Activated naive CD4-positive, alpha-beta T cell treated with anti-CD3 and anti-CD28 coated beads, Interleukin-2, amount 10 ng/mL, durations not matched to agents 7 days and 5 days (primary cell): ENCODE data around the gene SLC35A4.
A peak's percentile ranks its signal among the peaks of the same experiment; 100 is the strongest.

ENCODE experiments used
- CTCF ChIA-PET: fragments of 350-600 bp; sonication (Branson Sonifier 250); formaldehyde crosslinking; loops from one replicate; lab custom pipeline; 2021; ENCODE audit warnings: antibody characterized with exemption; lab: Charles Lee
- DNase-seq: peaks from one replicate; pipeline ENCODE4 v3.0.0-alpha.2; 2020
- H3K27ac Mint-ChIP-seq: one replicate; pipeline ENCODE4 v1.8.0; 2021; ENCODE audit warnings: mild to moderate bottlenecking, moderate library complexity, mixed read lengths
- H3K27me3 Mint-ChIP-seq: one replicate; pipeline ENCODE4 v1.8.0; 2021; ENCODE audit warnings: mild to moderate bottlenecking, mixed read lengths
- H3K36me3 Mint-ChIP-seq: one replicate; pipeline ENCODE4 v1.8.0; 2021; ENCODE audit warnings: mixed read lengths
- H3K4me1 Mint-ChIP-seq: one replicate; pipeline ENCODE4 v1.8.0; 2021; ENCODE audit warnings: mixed read lengths
- H3K4me3 Mint-ChIP-seq: one replicate; pipeline ENCODE4 v1.8.0; 2021; ENCODE audit warnings: mild to moderate bottlenecking, moderate library complexity, mixed read lengths
- H3K9me3 Mint-ChIP-seq: one replicate; pipeline ENCODE4 v1.8.0; 2021; ENCODE audit warnings: mixed read lengths

SLC35A4 gene

DNA sequence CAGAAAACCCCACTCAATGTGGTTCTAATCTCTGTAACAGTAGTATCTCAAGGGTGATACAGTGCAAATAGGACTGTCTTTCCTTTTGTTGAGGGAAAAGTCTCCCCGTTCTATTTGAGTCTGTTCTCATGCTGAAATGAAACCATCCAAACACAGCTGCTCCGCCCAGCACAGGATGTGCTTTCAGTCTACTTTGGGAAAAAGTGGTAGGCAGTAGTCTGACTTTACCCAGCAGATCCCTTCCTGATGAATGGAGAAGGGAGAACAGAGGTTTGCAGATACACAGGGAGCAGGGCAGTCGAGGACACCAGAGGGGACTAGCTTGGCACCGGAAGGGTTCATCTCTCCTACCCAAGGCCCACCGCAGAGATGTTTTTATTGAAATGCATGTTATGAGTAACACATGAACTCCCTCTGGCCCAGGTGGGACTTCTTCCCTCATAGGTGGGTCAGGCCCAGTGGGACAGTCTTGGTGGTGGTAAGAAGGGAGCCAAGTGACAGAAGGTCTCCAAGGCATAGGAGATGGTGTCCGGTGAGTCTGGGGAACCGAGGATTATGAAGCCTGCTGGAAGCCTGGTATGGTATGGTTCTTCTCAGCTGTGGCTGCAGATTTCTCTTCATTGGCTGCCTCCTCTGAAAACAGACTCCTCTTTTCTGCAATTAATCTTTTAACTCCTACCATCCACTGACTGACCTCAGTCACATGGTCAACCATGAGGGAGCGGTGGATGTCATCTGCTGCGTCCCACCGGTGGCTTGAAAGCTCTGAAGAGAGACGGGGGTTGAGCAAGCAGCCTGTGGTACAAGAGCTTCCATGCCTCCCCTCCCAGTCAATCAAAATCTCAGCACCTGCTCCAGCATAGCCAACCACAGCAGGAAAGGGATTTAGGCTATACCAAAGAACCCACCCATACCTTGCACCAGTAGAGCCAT lies 14.2 kb upstream of the SLC35A4 start:
- H3K4me1 Mint-ChIP-seq, result peaks cover 81% of the 10 kb centered on the region
- no peak overlapping the region for H3K4me3 Mint-ChIP-seq
- CTCF ChIA-PET, result interaction anchor here (1.2 kb wide), 1 partner anchor 56 kb away, joined by 3 read pairs; no protein-coding TSS in a partner anchor
- DNase-seq, result no peak
- peak overlapping the region; percentile 96 for H3K27ac Mint-ChIP-seq
- H3K27me3 Mint-ChIP-seq, result no peaks in the 10 kb centered on the region
- H3K36me3 Mint-ChIP-seq, result peaks cover 55% of the 10 kb centered on the region
- no peaks in the 10 kb centered on the region for H3K9me3 Mint-ChIP-seq

DNA sequence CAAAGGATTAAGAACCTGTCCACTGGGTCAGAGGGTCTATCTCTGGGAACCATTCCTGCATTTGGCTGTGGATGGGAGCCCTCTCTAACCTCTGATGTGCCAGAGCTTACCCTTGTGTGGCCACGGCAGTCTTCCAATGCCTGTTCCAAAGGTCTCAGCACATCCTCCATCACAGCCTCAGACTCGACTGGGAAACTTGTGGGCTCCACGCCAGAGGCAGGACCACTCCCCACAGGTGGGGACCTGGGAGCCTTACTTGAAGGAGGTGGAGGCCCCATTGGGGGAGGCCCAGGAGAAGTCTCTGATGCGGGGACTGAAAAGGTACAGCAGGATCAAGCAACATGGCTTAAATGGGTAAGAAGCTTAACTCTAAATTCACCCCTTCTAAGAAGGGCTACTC lies 12.8 kb upstream of the SLC35A4 start:
- Mint-ChIP-seq H3K4me3 (no peak overlapping the region), H3K4me1 (peaks cover 90% of the 10 kb centered on the region), H3K27me3 (no peaks in the 10 kb centered on the region), H3K27ac (peak overlapping the region; percentile 35), H3K9me3 (no peaks in the 10 kb centered on the region), H3K36me3 (peaks cover 66% of the 10 kb centered on the region)
- CTCF ChIA-PET, result interaction anchor here (1.0 to 2.0 kb wide), 3 partner anchors 12 to 83 kb away, joined by 3 to 9 read pairs (median 4); no protein-coding TSS in a partner anchor
- no peak for DNase-seq

DNA sequence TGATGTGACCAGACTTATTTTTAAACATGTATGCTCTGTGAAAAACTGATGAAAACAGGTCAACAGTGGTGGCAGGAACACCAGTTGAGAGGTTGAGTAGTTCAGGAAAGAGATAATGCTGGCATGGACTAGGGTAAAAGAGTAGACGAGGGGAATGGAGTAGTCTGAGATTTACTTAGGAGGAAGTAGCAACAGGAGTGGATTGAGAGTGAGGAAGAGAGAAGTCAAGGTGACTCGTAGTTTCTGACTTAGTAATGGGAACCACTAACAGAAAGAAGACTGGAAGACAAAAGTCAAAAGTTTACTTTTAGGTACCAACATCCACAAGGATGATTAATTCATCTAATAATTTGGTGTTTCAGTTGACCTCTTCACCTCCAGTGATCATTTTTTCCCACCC lies 11.0 kb upstream of the SLC35A4 start:
- Mint-ChIP-seq H3K27me3 (no peaks in the 10 kb centered on the region), H3K36me3 (peaks cover 66% of the 10 kb centered on the region), H3K4me3 (no peak overlapping the region), H3K9me3 (no peaks in the 10 kb centered on the region), H3K27ac (no peak overlapping the region), H3K4me1 (peaks cover 84% of the 10 kb centered on the region)
- CTCF ChIA-PET, result interaction anchor here (0.6 to 1.1 kb wide), 4 partner anchors 8 to 181 kb away, joined by 3 to 4 read pairs (median 3); no protein-coding TSS in a partner anchor
- no peak for DNase-seq

GRCh38 chr5:140554454-140554853 lies 10.2 kb upstream of the SLC35A4 start:
- no peak overlapping the region for H3K4me3 Mint-ChIP-seq
- DNase-seq, result no peak
- H3K27me3 Mint-ChIP-seq, result no peaks in the 10 kb centered on the region
- peak overlapping the region; percentile 60 for H3K27ac Mint-ChIP-seq
- CTCF ChIA-PET, result interaction anchor here (0.8 to 1.1 kb wide), 3 partner anchors 8 to 182 kb away, joined by 3 read pairs; no protein-coding TSS in a partner anchor
- no peaks in the 10 kb centered on the region for H3K9me3 Mint-ChIP-seq
- H3K36me3 Mint-ChIP-seq, result peaks cover 59% of the 10 kb centered on the region
- peaks cover 77% of the 10 kb centered on the region for H3K4me1 Mint-ChIP-seq

GRCh38 chr5:140555747-140556312 lies 8.8 kb upstream of the SLC35A4 start:
- Mint-ChIP-seq H3K36me3 (peaks cover 50% of the 10 kb centered on the region), H3K4me3 (peak overlapping the region; percentile 81), H3K9me3 (no peaks in the 10 kb centered on the region), H3K27ac (peak overlapping the region; percentile 89), H3K27me3 (no peaks in the 10 kb centered on the region), H3K4me1 (peaks cover 63% of the 10 kb centered on the region)
- CTCF ChIA-PET, result interaction anchor here (0.7 to 1.0 kb wide), 2 partner anchors 9 to 765 kb away, joined by 3 read pairs; partner anchors contain the start of genes EIF4EBP3 and TAF7
- no peak for DNase-seq

GRCh38 chr5:140556438-140556837 lies 8.2 kb upstream of the SLC35A4 start:
- H3K9me3 Mint-ChIP-seq, result no peaks in the 10 kb centered on the region
- H3K4me1 Mint-ChIP-seq, result peaks cover 57% of the 10 kb centered on the region
- peak overlapping the region; percentile 89 for H3K27ac Mint-ChIP-seq
- CTCF ChIA-PET, result no interaction called here
- peaks cover 48% of the 10 kb centered on the region for H3K36me3 Mint-ChIP-seq
- no peak for DNase-seq
- H3K27me3 Mint-ChIP-seq, result no peaks in the 10 kb centered on the region
- H3K4me3 Mint-ChIP-seq, result peak overlapping the region; percentile 81

DNA sequence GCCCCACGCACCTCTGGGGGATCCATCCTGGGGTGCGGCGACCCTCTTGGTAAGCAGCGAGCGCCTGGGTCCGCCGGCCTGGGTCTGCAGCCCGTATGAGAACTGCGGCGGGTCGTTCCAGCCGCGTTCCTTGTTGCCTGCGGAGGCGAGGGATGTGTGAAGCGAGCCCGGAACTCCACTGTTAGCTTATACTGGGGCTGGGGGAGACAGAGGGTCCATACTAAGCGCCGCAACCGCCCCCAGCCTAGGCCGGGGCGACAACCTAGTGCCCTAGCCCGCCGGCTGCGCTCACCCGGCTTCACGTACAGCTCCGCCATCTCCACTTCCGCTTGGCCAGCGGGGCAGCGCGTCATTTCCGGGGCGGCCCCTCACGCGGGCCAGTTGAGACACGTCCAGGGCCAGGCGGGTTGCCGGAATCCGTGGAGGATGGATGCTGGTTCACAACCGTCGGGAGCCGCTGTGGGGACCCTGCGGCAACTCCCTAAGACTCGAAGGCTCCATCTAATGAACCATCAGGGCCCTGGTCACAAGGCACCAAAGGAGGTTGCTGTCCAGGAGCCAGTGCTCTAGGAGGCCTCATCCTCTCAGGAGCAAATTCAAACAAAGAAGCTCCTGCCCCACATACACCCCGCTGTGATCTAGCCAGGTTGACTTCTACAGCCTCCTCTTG lies 7.4 kb upstream of the SLC35A4 start, which contains the start of gene SRA1:
SRA1 (minus strand) TSS at position 338 of the 670 bp plus-strand sequence; CDS start at position 317, 21 bp downstream.
- Mint-ChIP-seq H3K4me1 (peaks cover 52% of the 10 kb centered on the region), H3K36me3 (peaks cover 44% of the 10 kb centered on the region), H3K4me3 (peak within 1 kb of the TSS; percentile 81), H3K27me3 (no peaks in the 10 kb centered on the region), H3K9me3 (no peaks in the 10 kb centered on the region), H3K27ac (peak within 1 kb of the TSS; percentile 89)
- CTCF ChIA-PET, result interaction anchor here (0.6 to 1.4 kb wide), 4 partner anchors 9 to 184 kb away, joined by 3 to 4 read pairs (median 3); no protein-coding TSS in a partner anchor
- DNase-seq, result peak; percentile 92

DNA sequence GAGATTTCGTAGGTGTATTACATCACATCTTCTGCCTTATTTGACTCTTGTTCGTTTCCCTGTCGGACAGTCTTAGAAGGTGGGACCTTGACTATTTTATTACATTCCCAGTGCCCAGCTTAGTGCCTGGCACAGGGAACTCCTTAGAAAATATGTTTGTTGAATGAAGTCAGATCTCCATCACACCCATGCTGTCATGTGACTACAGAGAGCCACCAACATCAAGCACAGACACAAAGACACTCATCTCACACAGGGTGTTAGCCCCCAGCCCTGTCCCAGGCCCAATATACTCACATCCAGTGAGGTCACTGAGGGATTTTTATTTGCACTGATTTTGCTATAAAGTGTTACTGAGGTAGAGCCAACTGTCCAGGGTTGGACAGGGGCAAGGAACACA lies 6.7 kb upstream of the SLC35A4 start:
- CTCF ChIA-PET, result interaction anchor here (0.8 to 1.4 kb wide), 3 partner anchors 9 to 185 kb away, joined by 3 to 4 read pairs (median 3); no protein-coding TSS in a partner anchor
- peak overlapping the region; percentile 81 for H3K4me3 Mint-ChIP-seq
- no peak for DNase-seq
- H3K27me3 Mint-ChIP-seq, result no peaks in the 10 kb centered on the region
- H3K4me1 Mint-ChIP-seq, result peaks cover 54% of the 10 kb centered on the region
- H3K27ac Mint-ChIP-seq, result peak overlapping the region; percentile 89
- H3K36me3 Mint-ChIP-seq, result peaks cover 41% of the 10 kb centered on the region
- H3K9me3 Mint-ChIP-seq, result no peaks in the 10 kb centered on the region

GRCh38 chr5:140558542-140558941 lies 6.1 kb upstream of the SLC35A4 start:
- peaks cover 53% of the 10 kb centered on the region for H3K4me1 Mint-ChIP-seq
- H3K27ac Mint-ChIP-seq, result no peak overlapping the region
- peaks cover 35% of the 10 kb centered on the region for H3K36me3 Mint-ChIP-seq
- no peaks in the 10 kb centered on the region for H3K9me3 Mint-ChIP-seq
- CTCF ChIA-PET, result interaction anchor here (1.4 kb wide), 1 partner anchor 186 kb away, joined by 4 read pairs; no protein-coding TSS in a partner anchor
- DNase-seq, result no peak
- H3K27me3 Mint-ChIP-seq, result no peaks in the 10 kb centered on the region
- no peak overlapping the region for H3K4me3 Mint-ChIP-seq

DNA sequence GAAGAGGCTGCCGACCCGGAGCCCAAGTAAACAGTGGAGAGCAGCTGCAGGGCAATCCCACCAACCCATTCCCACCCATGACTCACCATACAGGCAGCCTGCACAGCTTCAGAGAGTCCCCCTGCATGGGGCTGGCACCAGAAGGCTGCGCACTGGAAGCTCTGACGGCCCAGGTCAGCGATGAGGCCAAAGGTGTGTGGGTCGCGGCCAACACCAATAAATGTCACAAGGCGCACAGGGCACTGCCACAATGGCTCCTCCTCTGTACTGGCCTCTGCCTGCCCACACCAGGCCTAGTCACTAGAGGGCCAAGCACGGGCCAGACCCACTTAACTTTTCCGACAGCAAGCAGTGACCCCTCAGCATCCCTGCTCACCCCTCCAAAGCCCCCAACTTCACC lies 4.4 kb upstream of the SLC35A4 start:
- CTCF ChIA-PET, result interaction anchor here (1.3 kb wide), 1 partner anchor 209 kb away, joined by 4 read pairs; no protein-coding TSS in a partner anchor

DNA sequence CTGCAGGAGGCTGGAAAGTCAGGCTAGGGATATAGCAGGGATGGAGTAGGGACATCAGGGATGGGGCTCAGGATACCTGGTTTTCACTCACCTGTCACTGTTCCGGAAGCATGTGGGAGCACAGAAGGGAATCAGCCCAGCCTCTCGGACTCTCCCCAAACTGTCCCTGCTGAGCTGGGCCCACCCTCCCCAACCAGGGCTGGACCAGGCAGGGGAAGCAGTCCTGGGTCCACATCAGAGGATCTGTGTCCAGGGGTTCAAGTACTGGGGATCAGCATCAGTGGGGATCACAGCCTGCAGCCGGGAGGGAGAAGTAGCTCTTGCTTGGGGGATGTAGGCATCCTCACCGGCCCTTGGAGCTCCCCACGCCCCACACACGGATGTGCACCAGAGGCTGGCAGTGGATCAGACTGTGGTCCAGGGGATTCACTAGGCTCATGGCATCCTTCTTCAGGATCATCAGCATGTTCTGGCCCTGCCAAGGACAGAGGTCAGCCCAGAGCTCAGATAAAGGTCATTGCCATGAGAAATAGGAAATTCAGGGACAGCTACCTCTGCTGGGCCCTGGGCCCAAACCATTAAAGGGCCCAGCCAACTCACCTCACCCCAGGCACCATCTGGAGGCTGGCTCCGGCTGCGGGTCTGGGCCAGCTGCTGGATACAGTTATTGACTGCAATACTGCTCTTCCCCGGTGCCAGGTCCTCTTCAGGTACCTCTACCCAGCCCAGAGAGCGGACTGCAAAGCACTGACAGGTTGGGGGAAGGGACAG lies 2.7 kb upstream of the SLC35A4 start:
- H3K27me3 Mint-ChIP-seq, result no peaks in the 10 kb centered on the region
- CTCF ChIA-PET, result interaction anchor here (0.8 to 1.4 kb wide), 3 partner anchors 8 to 77 kb away, joined by 3 to 4 read pairs (median 3); partner anchors contain the start of gene EIF4EBP3
- H3K4me3 Mint-ChIP-seq, result no peak overlapping the region
- H3K9me3 Mint-ChIP-seq, result no peaks in the 10 kb centered on the region
- peaks cover 20% of the 10 kb centered on the region for H3K36me3 Mint-ChIP-seq
- H3K27ac Mint-ChIP-seq, result no peak overlapping the region
- no peak for DNase-seq
- H3K4me1 Mint-ChIP-seq, result peaks cover 45% of the 10 kb centered on the region

More for the DNA sequence above, 4.4 kb upstream of the SLC35A4 start:
- Mint-ChIP-seq H3K27ac (no peak overlapping the region), H3K36me3 (peaks cover 27% of the 10 kb centered on the region), H3K4me1 (peaks cover 45% of the 10 kb centered on the region), H3K9me3 (no peaks in the 10 kb centered on the region), H3K4me3 (no peak overlapping the region), H3K27me3 (no peaks in the 10 kb centered on the region)
- DNase-seq, result no peak

DNA sequence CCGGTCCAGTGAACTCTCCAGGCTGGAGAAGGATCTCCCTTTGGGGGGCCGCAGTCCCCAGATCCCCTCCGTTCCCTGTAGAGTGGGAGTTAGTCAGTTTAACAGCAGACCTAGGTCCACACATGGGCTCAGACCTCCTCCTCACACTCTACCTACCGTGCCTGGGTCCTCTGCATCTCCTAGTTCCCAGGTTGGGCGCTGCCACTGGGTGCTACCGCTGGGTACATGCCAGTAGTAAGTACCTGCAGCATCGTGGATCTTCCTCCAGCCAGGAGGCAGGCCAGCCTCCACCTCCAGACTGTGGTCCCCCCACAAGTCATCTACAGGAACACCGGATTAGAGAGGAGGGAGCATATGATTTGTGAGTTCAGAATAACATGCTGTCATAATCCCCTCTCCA lies 1.0 kb upstream of the SLC35A4 start:
- DNase-seq, result peak; percentile 32
- CTCF ChIA-PET, result no interaction called here
- H3K9me3 Mint-ChIP-seq, result no peaks in the 10 kb centered on the region
- H3K36me3 Mint-ChIP-seq, result peaks cover 28% of the 10 kb centered on the region
- no peaks in the 10 kb centered on the region for H3K27me3 Mint-ChIP-seq
- peaks cover 51% of the 10 kb centered on the region for H3K4me1 Mint-ChIP-seq
- H3K27ac Mint-ChIP-seq, result peak overlapping the region; percentile 95
- H3K4me3 Mint-ChIP-seq, result peak overlapping the region; percentile 87
